Mucosa of gallbladder (tissue), 1 donor: ENCODE results near the gene LDB2. TPM values are rescaled to one million over a fixed set of nuclear protein-coding genes. Genes with fewer than 3 reads are reported as not detected.

Experiments
- DNase-seq: peaks from one replicate; pipeline ENCODE4 v3.0.0-alpha.2; 2020; ENCODE audit warnings: low spot score
- total RNA-seq: library from RNA; stranded (reverse); gene quantifications from one replicate; pipeline ENCODE4 v1.2.1, GENCODE V29; 2021
- donor health status: DM: no; HTN: no; CAD: no.

The LDB2 gene
- total RNA-seq, 1 donor from 2014 or later: 16.9 TPM

- no peak for DNase-seq
Observed at GRCh38 chr4:16484711-16485110, 413.7 kb downstream of the LDB2 start.

GRCh38 chr4:16483540-16483939 lies 414.9 kb downstream of the LDB2 start:
- DNase-seq: no peak

- DNase-seq: no peak
Observed at GRCh38 chr4:16480011-16480410, 418.4 kb downstream of the LDB2 start.

GRCh38 chr4:16472537-16472936 lies 425.9 kb downstream of the LDB2 start:
- DNase-seq: no peak

GRCh38 chr4:16467061-16467460 lies 431.4 kb downstream of the LDB2 start:
- DNase-seq: no peak

GRCh38 chr4:16466581-16466980 lies 431.9 kb downstream of the LDB2 start:
- DNase-seq: no peak

- peak; percentile 54 for DNase-seq
Observed at GRCh38 chr4:16464651-16465050, 433.8 kb downstream of the LDB2 start.

- DNase-seq: no peak
Observed at GRCh38 chr4:16462656-16463055, 435.8 kb downstream of the LDB2 start.

GRCh38 chr4:16461362-16461761 lies 437.1 kb downstream of the LDB2 start:
- DNase-seq: no peak

GRCh38 chr4:16457944-16458343 lies 440.5 kb downstream of the LDB2 start:
- no peak for DNase-seq
